GM23338 (cell line): Measurements from ENCODE around the gene BOD1.

Experiments used
- CREB1 ChIP-seq: fragments of 250-450 bp; sonication (Bioruptor Pico); IDR thresholded peaks from 2 replicates; pipeline ENCODE4 v1.5.0; 2020; ENCODE audit warnings: low read depth, mild to moderate bottlenecking, moderate library complexity
- EZH2 ChIP-seq: fragments of 200-600 bp; sonication (generic); IDR thresholded peaks from one replicate; pipeline ENCODE4 v1.8.0; 2017; ENCODE audit warnings: antibody characterized with exemption, mild to moderate bottlenecking, low read depth; ENCODE audit not compliant: unreplicated experiment
- EZH2phosphoT487 ChIP-seq: fragments of 200-600 bp; sonication (generic); IDR thresholded peaks from one replicate; pipeline ENCODE4 v1.8.1; 2018; ENCODE audit warnings: antibody characterized with exemption; ENCODE audit not compliant: unreplicated experiment
- JUNB ChIP-seq: IDR thresholded peaks from one replicate; pipeline ENCODE4 v1.6.1; 2016; ENCODE audit warnings: antibody characterized with exemption; ENCODE audit not compliant: unreplicated experiment
- POLR2AphosphoS5 ChIP-seq: IDR thresholded peaks from 2 replicates; pipeline ENCODE4 v1.6.1; 2016; ENCODE audit warnings: antibody characterized with exemption, low read depth
- TF ChIP-seq, protein P1 (sequence below), 2 experiments: fragments of 200-600 bp in 1 of 2; sonication (generic) in 1 of 2; conservative IDR thresholded peaks; 2 replicates each; pipeline versions ENCODE4 v1.5.1 to v1.6.1; 2016 to 2017; ENCODE audit warnings: antibody characterized with exemption in 2 of 2, low read depth in 2 of 2, mild to moderate bottlenecking in 2 of 2, moderate library complexity in 1 of 2
- TF ChIP-seq, protein P2 (sequence below): IDR thresholded peaks from one replicate; pipeline ENCODE4 v1.6.1; 2018; ENCODE audit warnings: antibody characterized with exemption; ENCODE audit not compliant: unreplicated experiment

DNA sequence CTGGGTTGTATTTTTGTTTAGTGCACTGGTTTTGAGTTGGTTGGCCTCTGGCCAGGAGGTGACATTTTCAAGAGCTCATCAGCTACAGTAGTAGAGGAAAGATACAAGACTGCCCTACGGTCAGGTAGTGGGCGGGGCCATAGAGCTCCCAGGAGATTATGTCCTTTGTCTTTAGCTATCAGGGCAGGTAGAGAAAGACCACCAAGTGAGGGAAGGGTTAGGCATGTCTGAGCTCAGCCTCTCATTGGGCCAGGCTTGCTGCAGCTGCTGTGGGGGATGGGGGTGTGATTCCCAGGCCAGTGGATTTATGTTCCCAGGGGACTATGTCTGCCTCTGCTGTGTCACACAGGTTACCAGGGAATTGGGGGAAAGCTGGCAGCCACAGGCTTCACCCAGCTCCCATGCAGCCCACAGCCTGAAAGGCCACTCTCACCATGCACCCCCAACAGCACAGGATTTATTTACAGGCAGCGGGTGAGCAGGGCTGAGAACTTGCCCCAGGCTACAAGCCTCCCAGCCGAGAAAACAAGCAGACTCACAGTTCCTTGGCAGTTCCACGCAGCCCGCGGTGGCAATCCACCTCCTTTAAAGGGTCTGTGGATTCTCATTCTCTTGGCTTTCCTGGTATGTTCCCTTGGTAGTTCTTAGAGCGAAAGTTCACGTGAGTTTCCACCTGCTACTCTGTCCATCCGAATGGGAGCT lies 37.5 kb upstream of the BOD1 start:
- TF ChIP-seq, protein P1, sequence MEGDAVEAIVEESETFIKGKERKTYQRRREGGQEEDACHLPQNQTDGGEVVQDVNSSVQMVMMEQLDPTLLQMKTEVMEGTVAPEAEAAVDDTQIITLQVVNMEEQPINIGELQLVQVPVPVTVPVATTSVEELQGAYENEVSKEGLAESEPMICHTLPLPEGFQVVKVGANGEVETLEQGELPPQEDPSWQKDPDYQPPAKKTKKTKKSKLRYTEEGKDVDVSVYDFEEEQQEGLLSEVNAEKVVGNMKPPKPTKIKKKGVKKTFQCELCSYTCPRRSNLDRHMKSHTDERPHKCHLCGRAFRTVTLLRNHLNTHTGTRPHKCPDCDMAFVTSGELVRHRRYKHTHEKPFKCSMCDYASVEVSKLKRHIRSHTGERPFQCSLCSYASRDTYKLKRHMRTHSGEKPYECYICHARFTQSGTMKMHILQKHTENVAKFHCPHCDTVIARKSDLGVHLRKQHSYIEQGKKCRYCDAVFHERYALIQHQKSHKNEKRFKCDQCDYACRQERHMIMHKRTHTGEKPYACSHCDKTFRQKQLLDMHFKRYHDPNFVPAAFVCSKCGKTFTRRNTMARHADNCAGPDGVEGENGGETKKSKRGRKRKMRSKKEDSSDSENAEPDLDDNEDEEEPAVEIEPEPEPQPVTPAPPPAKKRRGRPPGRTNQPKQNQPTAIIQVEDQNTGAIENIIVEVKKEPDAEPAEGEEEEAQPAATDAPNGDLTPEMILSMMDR (conservative IDR thresholded peaks at IDR 0.05; ENCODE audit: low read depth in 2 of 2): no peak
- TF ChIP-seq POLR2AphosphoS5 (no peak), EZH2phosphoT487 (no peak), EZH2 (no peak), JUNB (no peak), CREB1 (CRISPR knock-in tag) (no peak)
- TF ChIP-seq, protein P2, sequence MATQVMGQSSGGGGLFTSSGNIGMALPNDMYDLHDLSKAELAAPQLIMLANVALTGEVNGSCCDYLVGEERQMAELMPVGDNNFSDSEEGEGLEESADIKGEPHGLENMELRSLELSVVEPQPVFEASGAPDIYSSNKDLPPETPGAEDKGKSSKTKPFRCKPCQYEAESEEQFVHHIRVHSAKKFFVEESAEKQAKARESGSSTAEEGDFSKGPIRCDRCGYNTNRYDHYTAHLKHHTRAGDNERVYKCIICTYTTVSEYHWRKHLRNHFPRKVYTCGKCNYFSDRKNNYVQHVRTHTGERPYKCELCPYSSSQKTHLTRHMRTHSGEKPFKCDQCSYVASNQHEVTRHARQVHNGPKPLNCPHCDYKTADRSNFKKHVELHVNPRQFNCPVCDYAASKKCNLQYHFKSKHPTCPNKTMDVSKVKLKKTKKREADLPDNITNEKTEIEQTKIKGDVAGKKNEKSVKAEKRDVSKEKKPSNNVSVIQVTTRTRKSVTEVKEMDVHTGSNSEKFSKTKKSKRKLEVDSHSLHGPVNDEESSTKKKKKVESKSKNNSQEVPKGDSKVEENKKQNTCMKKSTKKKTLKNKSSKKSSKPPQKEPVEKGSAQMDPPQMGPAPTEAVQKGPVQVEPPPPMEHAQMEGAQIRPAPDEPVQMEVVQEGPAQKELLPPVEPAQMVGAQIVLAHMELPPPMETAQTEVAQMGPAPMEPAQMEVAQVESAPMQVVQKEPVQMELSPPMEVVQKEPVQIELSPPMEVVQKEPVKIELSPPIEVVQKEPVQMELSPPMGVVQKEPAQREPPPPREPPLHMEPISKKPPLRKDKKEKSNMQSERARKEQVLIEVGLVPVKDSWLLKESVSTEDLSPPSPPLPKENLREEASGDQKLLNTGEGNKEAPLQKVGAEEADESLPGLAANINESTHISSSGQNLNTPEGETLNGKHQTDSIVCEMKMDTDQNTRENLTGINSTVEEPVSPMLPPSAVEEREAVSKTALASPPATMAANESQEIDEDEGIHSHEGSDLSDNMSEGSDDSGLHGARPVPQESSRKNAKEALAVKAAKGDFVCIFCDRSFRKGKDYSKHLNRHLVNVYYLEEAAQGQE: no peak
